WTC11 (cell line): ENCODE results near the gene PIGN.

Experiments used
- AR ChIP-seq: fragments of 250-450 bp; sonication (Bioruptor Pico); IDR thresholded peaks from 2 replicates; pipeline ENCODE4 v1.9.0; 2021; ENCODE audit warnings: mild to moderate bottlenecking
- ATF3 ChIP-seq: sonication (generic); formaldehyde crosslinking; conservative IDR thresholded peaks from 2 replicates; pipeline ENCODE4 v1.8.1; 2022; ENCODE audit warnings: mild to moderate bottlenecking, missing genetic modification reagents
- MAX ChIP-seq: sonication (generic); formaldehyde crosslinking; IDR thresholded peaks from 2 replicates; pipeline ENCODE4 v1.8.0; 2022; ENCODE audit warnings: mild to moderate bottlenecking, missing genetic modification reagents
- TCF7 ChIP-seq: sonication (generic); formaldehyde crosslinking; IDR thresholded peaks from 2 replicates; pipeline ENCODE4 v1.8.0; 2022; ENCODE audit warnings: mild to moderate bottlenecking, low read depth, missing genetic modification reagents, moderate library complexity
- TF ChIP-seq, protein P1 (sequence below): fragments of 200-600 bp; IDR thresholded peaks from 2 replicates; pipeline ENCODE4 v1.8.0; 2022; ENCODE audit warnings: antibody characterized with exemption
- TF ChIP-seq, protein P2 (sequence below): sonication (generic); formaldehyde crosslinking; IDR thresholded peaks from 2 replicates; pipeline ENCODE4 v1.8.0; 2022; ENCODE audit warnings: mild to moderate bottlenecking, missing genetic modification reagents

- TF ChIP-seq TCF7 (CRISPR knock-in tag) (no peak), AR (CRISPR knock-in tag) (no peak), ATF3 (no peak), MAX (CRISPR knock-in tag) (no peak)
- TF ChIP-seq, protein P1, sequence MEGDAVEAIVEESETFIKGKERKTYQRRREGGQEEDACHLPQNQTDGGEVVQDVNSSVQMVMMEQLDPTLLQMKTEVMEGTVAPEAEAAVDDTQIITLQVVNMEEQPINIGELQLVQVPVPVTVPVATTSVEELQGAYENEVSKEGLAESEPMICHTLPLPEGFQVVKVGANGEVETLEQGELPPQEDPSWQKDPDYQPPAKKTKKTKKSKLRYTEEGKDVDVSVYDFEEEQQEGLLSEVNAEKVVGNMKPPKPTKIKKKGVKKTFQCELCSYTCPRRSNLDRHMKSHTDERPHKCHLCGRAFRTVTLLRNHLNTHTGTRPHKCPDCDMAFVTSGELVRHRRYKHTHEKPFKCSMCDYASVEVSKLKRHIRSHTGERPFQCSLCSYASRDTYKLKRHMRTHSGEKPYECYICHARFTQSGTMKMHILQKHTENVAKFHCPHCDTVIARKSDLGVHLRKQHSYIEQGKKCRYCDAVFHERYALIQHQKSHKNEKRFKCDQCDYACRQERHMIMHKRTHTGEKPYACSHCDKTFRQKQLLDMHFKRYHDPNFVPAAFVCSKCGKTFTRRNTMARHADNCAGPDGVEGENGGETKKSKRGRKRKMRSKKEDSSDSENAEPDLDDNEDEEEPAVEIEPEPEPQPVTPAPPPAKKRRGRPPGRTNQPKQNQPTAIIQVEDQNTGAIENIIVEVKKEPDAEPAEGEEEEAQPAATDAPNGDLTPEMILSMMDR = no peak
- TF ChIP-seq, protein P2, sequence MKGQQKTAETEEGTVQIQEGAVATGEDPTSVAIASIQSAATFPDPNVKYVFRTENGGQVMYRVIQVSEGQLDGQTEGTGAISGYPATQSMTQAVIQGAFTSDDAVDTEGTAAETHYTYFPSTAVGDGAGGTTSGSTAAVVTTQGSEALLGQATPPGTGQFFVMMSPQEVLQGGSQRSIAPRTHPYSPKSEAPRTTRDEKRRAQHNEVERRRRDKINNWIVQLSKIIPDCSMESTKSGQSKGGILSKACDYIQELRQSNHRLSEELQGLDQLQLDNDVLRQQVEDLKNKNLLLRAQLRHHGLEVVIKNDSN (CRISPR knock-in tag) = no peak
Observed at GRCh38 chr18:62200121-62200914, 13.5 kb upstream of the PIGN start.
